Activated T-cell treated with anti-CD3 and anti-CD28 coated beads, Interleukin-2, amount 50 U/mL, for 72 hours (primary cell): Measurements from ENCODE around the gene LRIG1. TPM values are rescaled to one million over a fixed set of nuclear protein-coding genes. Genes with fewer than 3 reads are reported as not detected.

Source experiments
- ATAC-seq, 2 donors: fragments of 150-1000 bp; cut with Tn5 transposase; replicated peaks in 1 of 2; 2 replicates each; pipeline ENCODE4 v1.10.0; 2021; ENCODE audit warnings: moderate library complexity in 2 of 2, mild to moderate bottlenecking in 1 of 2
- DNase-seq, 2 donors: peaks; one replicate each; pipeline ENCODE4 v3.0.0; 2021 to 2022; ENCODE audit warnings: mixed read lengths in 1 of 2
- H3K27ac Mint-ChIP-seq: one replicate; pipeline ENCODE4 v1.8.0; 2022; ENCODE audit warnings: mild to moderate bottlenecking, moderate library complexity, mixed read lengths
- H3K27me3 Mint-ChIP-seq: one replicate; pipeline ENCODE4 v1.8.0; 2022; ENCODE audit warnings: low read depth, mixed read lengths
- H3K36me3 Mint-ChIP-seq, 2 donors: one replicate each; pipeline ENCODE4 v1.8.0; 2022; ENCODE audit warnings: mixed read lengths in 2 of 2, mild to moderate bottlenecking in 1 of 2; ENCODE audit not compliant: insufficient read depth in 2 of 2
- H3K4me1 Mint-ChIP-seq: one replicate; pipeline ENCODE4 v1.8.0; 2022; ENCODE audit warnings: low read depth, mixed read lengths
- H3K4me3 Mint-ChIP-seq, 2 donors: one replicate each; pipeline ENCODE4 v1.8.0; 2022; ENCODE audit warnings: mild to moderate bottlenecking in 2 of 2, mixed read lengths in 2 of 2, moderate library complexity in 2 of 2
- H3K9me3 Mint-ChIP-seq, 2 donors: one replicate each; pipeline ENCODE4 v1.8.0; 2022; ENCODE audit warnings: mixed read lengths in 2 of 2
- total RNA-seq, 2 donors: library from RNA; stranded (reverse); gene quantifications; one replicate each; pipeline ENCODE4 v1.2.3, GENCODE V29; 2022

LRIG1 gene
- total RNA-seq, 2 donors from 2014 or later = 21.6 to 44.8 TPM

- DNase-seq = no peak
These were observed 98.1 kb downstream of the LRIG1 start for GRCh38 chr3:66402596-66403290.

GRCh38 chr3:66401675-66402491 is 98.9 kb downstream of the LRIG1 start:
- Mint-ChIP-seq H3K36me3 (peaks cover 3 to 9% of the 10 kb centered on the region in 2 donors), H3K27ac (no peak overlapping the region), H3K27me3 (no peaks in the 10 kb centered on the region), H3K9me3 (no peaks in the 10 kb centered on the region), H3K4me3 (no peak overlapping the region), H3K4me1 (no peaks in the 10 kb centered on the region)
- no peak for DNase-seq
- ATAC-seq = no peak

More at GRCh38 chr3:66402596-66403290, 98.1 kb downstream of the LRIG1 start:
- H3K36me3 Mint-ChIP-seq = peaks cover 2 to 3% of the 10 kb centered on the region in 2 donors
- no peaks in the 10 kb centered on the region for H3K9me3 Mint-ChIP-seq
- ATAC-seq = no peak
- H3K4me3 Mint-ChIP-seq = no peak overlapping the region
- no peaks in the 10 kb centered on the region for H3K27me3 Mint-ChIP-seq
- peaks cover 2% of the 10 kb centered on the region for H3K4me1 Mint-ChIP-seq
- H3K27ac Mint-ChIP-seq = no peak overlapping the region

GRCh38 chr3:66401157-66401550 is 99.7 kb downstream of the LRIG1 start:
- Mint-ChIP-seq H3K4me3 (no peak overlapping the region), H3K27me3 (no peaks in the 10 kb centered on the region), H3K4me1 (no peaks in the 10 kb centered on the region), H3K9me3 (no peaks in the 10 kb centered on the region), H3K27ac (no peak overlapping the region), H3K36me3 (peaks cover 3 to 12% of the 10 kb centered on the region in 2 donors)
- ATAC-seq (no peak), DNase-seq (no peak)

DNA sequence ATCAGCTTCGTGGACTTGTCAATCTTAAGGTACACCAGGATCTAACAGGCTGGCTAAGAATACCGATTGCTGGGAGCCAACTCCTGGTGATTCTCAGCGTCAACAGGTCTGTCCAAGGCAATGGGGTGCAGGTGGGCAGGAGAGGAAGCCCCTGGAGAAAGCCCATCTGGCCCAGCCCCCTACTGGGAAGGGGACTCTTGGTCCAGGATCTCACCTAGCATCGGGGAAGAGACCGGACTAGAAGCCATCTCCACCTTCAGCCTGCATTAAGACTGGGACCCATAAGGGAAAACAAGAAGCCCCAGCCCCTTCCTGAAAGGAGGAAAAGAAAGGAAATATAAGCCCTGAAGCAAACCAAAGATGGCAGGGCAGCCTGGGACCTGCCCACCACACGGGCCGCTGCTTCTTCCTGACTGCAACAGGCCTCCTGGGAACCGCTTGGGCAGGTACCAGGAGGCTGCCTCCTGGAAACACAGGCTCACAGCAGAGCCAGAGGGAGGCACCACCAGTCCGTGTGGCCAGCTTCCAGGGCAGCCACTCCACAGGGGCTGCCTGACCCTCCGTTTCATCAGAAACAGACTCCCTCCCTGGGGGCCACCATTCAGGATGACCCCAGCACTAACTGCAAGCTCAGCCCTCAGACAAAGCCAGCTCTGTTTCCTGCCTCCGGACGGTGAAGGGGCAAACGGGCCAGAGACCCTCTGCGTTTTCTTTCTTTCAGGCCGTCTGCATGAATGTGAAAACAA is 100.2 kb downstream of the LRIG1 start:
- no peaks in the 10 kb centered on the region for H3K4me1 Mint-ChIP-seq
- H3K9me3 Mint-ChIP-seq = no peaks in the 10 kb centered on the region
- no peaks in the 10 kb centered on the region for H3K27me3 Mint-ChIP-seq
- ATAC-seq = no peak
- no peak overlapping the region for H3K4me3 Mint-ChIP-seq
- peaks cover 3 to 12% of the 10 kb centered on the region in 2 donors for H3K36me3 Mint-ChIP-seq
- H3K27ac Mint-ChIP-seq = no peak overlapping the region
- DNase-seq = no peak

DNA sequence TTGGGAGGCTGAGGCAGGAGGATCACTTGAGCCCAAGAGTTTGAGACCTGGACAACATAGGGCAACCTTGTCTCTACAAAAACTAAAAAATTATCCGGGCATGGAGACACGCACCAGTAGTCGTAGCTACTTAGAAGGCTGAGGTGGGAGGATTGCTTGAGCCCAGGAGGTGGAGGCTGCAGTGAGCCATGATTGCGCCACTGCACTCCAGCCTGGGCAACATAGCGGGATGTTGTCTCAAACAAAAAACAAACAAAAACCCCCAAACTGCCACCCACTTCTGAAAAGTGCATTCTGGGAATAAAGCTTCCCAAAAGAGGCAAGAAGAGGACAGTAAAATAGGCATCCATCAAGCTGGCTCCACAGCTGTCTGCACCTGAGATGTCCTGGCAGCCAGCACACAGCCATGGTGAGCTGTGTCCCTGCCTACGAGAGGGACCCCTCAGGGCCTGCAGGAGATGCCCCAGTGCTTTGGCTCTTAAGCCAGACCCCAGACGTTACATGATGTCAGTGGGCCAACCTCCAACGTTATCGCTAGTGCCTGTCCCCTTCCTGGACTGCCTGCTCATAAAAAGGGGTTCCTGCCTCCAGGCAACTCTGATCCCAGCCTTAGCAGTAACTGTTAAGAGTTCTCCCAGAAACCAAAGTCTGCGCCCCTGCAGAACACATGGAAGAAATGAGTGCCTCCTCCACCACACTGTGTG is 101.1 kb downstream of the LRIG1 start:
- Mint-ChIP-seq H3K36me3 (peaks cover 6 to 14% of the 10 kb centered on the region in 2 donors), H3K9me3 (no peaks in the 10 kb centered on the region), H3K4me1 (no peaks in the 10 kb centered on the region), H3K27ac (no peak overlapping the region), H3K4me3 (no peak overlapping the region), H3K27me3 (no peaks in the 10 kb centered on the region)
- ATAC-seq (no peak), DNase-seq (no peak)

GRCh38 chr3:66398228-66399025 is 102.4 kb downstream of the LRIG1 start:
- peak overlapping the region; percentile 89 for H3K27ac Mint-ChIP-seq
- DNase-seq (no peak), ATAC-seq (no peak)
- no peaks in the 10 kb centered on the region for H3K9me3 Mint-ChIP-seq
- H3K27me3 Mint-ChIP-seq = no peaks in the 10 kb centered on the region
- H3K4me3 Mint-ChIP-seq = no peak overlapping the region
- H3K4me1 Mint-ChIP-seq = peaks cover 12% of the 10 kb centered on the region
- peaks cover 6 to 14% of the 10 kb centered on the region in 2 donors for H3K36me3 Mint-ChIP-seq

DNA sequence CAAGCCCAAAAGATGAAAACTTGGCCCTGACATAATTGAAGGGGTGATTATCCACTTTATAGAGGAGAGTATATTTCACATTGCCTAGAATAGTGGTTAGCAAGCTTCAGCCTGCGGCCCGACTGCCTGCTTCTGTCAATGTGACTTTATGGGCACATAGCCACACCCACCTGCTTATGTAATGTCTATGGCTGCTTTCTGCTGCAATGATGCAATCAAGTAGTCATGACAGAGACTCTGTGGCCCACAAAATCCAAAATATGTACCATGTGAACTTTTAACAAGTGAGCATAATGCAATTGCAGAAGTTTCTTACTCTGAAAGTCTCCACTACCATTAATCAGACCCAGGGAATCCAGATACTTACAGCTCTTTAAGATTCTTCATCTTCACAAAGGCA is 103.1 kb downstream of the LRIG1 start:
- DNase-seq (no peak), ATAC-seq (no peak)
- Mint-ChIP-seq H3K4me1 (peaks cover 18% of the 10 kb centered on the region), H3K27me3 (no peaks in the 10 kb centered on the region), H3K9me3 (no peaks in the 10 kb centered on the region), H3K27ac (peak overlapping the region; percentile 89), H3K4me3 (no peak overlapping the region), H3K36me3 (peaks cover 8 to 14% of the 10 kb centered on the region in 2 donors)

DNA sequence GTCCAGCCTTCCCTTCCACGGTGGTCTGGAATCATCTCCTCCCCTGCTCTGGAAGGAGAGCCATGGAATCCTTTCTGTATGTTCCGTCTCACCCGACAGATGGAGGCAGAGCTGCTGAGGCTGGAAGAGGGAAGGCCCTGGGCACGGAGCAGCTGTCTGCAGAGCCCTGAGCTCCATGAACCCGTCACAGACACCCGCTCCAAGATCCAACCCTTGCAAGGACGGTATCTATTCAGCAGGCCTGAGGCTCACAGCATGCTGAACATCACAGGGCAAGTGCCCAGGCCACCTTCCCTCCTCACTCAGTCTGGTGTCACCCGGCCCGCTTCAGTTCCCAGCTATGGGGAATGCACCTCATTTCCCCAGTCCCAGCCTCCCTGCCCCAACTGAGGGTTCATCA is 103.9 kb downstream of the LRIG1 start:
- H3K4me3 Mint-ChIP-seq = no peak overlapping the region
- no peaks in the 10 kb centered on the region for H3K27me3 Mint-ChIP-seq
- H3K36me3 Mint-ChIP-seq = peaks cover 13 to 18% of the 10 kb centered on the region in 2 donors
- peaks cover 27% of the 10 kb centered on the region for H3K4me1 Mint-ChIP-seq
- no peak overlapping the region for H3K27ac Mint-ChIP-seq
- no peak for DNase-seq
- H3K9me3 Mint-ChIP-seq = no peaks in the 10 kb centered on the region
- ATAC-seq = no peak

GRCh38 chr3:66396161-66396760 is 104.6 kb downstream of the LRIG1 start:
- no peak overlapping the region for H3K4me3 Mint-ChIP-seq

GRCh38 chr3:66395635-66396034 is 105.2 kb downstream of the LRIG1 start:
- Mint-ChIP-seq H3K27me3 (no peaks in the 10 kb centered on the region), H3K4me1 (peaks cover 28% of the 10 kb centered on the region), H3K27ac (no peak overlapping the region), H3K9me3 (no peaks in the 10 kb centered on the region), H3K36me3 (peaks cover 13 to 20% of the 10 kb centered on the region in 2 donors), H3K4me3 (no peak overlapping the region)
- DNase-seq (no peak), ATAC-seq (no peak)

More at GRCh38 chr3:66396161-66396760, 104.6 kb downstream of the LRIG1 start:
- H3K27me3 Mint-ChIP-seq = no peaks in the 10 kb centered on the region
- ATAC-seq = no peak
- H3K36me3 Mint-ChIP-seq = peaks cover 13 to 19% of the 10 kb centered on the region in 2 donors
- no peak for DNase-seq
- no peaks in the 10 kb centered on the region for H3K9me3 Mint-ChIP-seq
- peaks cover 28% of the 10 kb centered on the region for H3K4me1 Mint-ChIP-seq
- peak overlapping the region; percentile 58 for H3K27ac Mint-ChIP-seq

GRCh38 chr3:66394753-66395249 is 106.0 kb downstream of the LRIG1 start:
- H3K4me3 Mint-ChIP-seq = peak overlapping the region in 1 of 2 donors; percentile 24

More at GRCh38 chr3:66394753-66395249, 106.0 kb downstream of the LRIG1 start:
- peaks cover 28% of the 10 kb centered on the region for H3K4me1 Mint-ChIP-seq
- H3K27ac Mint-ChIP-seq = peak overlapping the region; percentile 28
- ATAC-seq = no peak
- H3K36me3 Mint-ChIP-seq = peaks cover 13 to 20% of the 10 kb centered on the region in 2 donors
- DNase-seq = no peak
- H3K27me3 Mint-ChIP-seq = no peaks in the 10 kb centered on the region
- no peaks in the 10 kb centered on the region for H3K9me3 Mint-ChIP-seq
